Ishikawa (cell line): ENCODE measurements around the gene SHC4.

Experiments used
- CEBPB ChIP-seq: IDR thresholded peaks from 2 replicates; pipeline ENCODE4 v1.6.1; 2012
- CREB1 ChIP-seq: IDR thresholded peaks from 2 replicates; pipeline ENCODE4 v1.6.1; 2012; ENCODE audit warnings: low read depth
- EP300 ChIP-seq: IDR thresholded peaks from 2 replicates; pipeline ENCODE4 v1.6.1; 2012; ENCODE audit warnings: borderline replicate concordance
- FOXM1 ChIP-seq: IDR thresholded peaks from 2 replicates; pipeline ENCODE4 v1.6.1; 2012; ENCODE audit warnings: low read depth, borderline replicate concordance
- RAD21 ChIP-seq: IDR thresholded peaks from 2 replicates; pipeline ENCODE4 v1.6.1; 2012; ENCODE audit warnings: low read depth
- REST ChIP-seq: IDR thresholded peaks from 2 replicates; pipeline ENCODE4 v1.6.1; 2012; ENCODE audit warnings: low read depth, mild to moderate bottlenecking
- TAF1 ChIP-seq: IDR thresholded peaks from 2 replicates; pipeline ENCODE4 v1.6.1; 2012; ENCODE audit warnings: low read depth, mild to moderate bottlenecking
- TEAD4 ChIP-seq: IDR thresholded peaks from 2 replicates; pipeline ENCODE4 v1.6.1; 2012
- YY1 ChIP-seq: IDR thresholded peaks from 2 replicates; pipeline ENCODE4 v1.6.1; 2012; ENCODE audit warnings: low read depth
- ZBTB7A ChIP-seq: IDR thresholded peaks from 2 replicates; pipeline ENCODE4 v1.6.1; 2012; ENCODE audit warnings: low read depth

- TF ChIP-seq RAD21 (no peak), TAF1 (no peak), EP300 (no peak), CREB1 (no peak), ZBTB7A (no peak), CEBPB (no peak), REST (no peak), TEAD4 (no peak), FOXM1 (no peak), YY1 (no peak)
These were observed 165.4 kb downstream of the SHC4 start for GRCh38 chr15:48798319-48798718.
